ENCODE data around the gene FBN1.

FBN1 gene

DNA sequence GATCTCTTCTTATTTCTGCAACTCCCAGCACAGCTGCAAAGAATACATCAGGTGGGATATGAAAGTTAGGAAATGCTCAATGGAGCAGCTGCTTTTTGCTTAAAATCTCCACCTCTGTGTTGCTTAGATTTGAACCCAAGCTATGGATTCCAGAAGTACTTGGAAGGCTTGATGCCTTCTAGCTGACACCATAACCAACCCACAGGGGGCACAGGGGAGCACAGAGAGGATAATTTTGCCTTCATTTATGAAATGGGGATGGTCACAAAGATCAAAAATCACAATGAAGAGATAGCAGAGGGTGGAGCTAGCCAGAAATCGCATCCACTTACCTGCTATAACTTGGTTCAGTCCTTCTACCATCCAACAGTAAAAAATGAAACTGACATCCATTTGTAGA is 238.6 kb downstream of the FBN1 start:
- DNase-seq (ENCODE audit: low read depth in 2 of 2, low spot score in 1 of 2) = no peak

- no peak for DNase-seq (ENCODE audit: low read depth in 2 of 2, low spot score in 1 of 2)
Measured at GRCh38 chr15:48406266-48406891, 239.1 kb downstream of the FBN1 start.

DNA sequence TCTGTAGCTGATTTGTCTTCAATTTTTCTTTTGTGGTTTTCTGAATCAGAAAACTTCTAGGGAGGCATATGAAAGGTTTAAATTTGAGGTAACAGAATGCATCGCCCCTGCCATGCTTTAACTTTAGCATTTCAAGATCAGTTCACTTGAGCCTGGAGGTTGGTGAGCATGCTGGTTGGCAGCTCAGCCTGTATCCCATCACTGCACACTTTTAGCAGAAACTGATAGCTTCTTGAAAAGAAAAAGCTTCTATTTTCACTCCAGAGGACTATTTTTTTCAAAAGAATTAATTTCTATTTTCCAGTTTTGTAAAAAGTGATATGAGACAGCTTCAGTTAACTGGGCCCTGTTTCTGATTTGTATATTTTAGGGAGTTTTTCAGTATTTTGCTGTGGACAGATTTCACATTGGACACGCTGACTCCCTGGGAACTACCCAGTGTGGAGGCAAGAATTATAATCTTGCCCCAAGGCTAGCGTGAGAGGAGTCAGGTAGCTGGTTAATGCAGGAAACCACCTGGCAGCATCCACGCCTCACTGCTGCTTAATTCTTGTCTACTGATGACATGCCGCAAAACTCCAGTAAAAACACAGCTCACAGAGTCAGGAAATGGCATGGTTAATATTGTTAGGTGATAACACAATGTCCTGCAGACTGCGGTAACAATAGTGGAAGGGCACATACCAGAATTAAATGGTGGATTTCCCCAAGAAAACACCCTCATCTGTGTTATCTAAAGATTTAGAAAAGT is 242.9 kb downstream of the FBN1 start:
- DNase-seq (ENCODE audit: low read depth in 2 of 2, low spot score in 1 of 2) = no peak

DNA sequence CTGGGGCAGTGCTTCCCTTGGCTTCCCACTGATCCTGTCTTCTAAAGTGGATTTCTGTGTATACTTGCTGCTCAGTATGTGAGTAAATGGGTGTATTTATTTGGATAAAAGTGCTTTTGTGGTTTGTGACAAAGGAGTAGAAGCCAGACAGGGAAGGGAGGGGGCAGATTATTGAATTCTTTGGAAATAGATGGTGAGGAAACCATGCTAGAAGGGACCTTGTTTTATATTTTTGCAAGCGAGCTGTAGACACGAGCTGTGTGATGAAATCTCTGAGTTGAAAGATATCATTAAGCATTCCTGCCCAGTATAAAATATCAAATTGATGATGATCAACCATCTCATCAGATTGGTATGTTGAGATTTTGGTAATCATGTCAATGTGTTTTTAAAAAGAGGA is 245.4 kb downstream of the FBN1 start:
- no peak for DNase-seq (ENCODE audit: low read depth in 2 of 2, low spot score in 1 of 2)

- no peak for DNase-seq (ENCODE audit: low read depth in 2 of 2, low spot score in 1 of 2)
Measured at GRCh38 chr15:48397841-48398240, 247.7 kb downstream of the FBN1 start.

DNA sequence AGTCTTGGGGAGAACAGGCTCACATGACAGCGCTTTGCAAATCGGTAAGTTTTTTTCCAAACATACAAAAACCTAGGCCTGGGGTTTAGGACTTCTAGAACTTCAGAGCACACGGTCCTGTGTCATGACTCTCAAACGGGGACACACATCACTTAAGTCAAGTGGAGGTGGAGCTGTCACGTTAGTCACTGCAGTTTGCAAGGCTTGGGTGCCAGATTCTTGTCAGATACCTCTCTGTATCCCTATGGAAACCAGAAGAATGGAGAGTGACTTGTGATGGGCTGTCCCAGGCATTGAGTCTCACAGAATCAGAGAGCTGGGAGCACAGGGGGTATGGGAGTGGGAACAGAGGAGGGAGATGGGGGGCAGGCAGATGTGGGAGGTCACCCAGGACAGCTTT is 249.5 kb downstream of the FBN1 start:
- DNase-seq (ENCODE audit: low read depth in 2 of 2, low spot score in 1 of 2) = no peak

DNA sequence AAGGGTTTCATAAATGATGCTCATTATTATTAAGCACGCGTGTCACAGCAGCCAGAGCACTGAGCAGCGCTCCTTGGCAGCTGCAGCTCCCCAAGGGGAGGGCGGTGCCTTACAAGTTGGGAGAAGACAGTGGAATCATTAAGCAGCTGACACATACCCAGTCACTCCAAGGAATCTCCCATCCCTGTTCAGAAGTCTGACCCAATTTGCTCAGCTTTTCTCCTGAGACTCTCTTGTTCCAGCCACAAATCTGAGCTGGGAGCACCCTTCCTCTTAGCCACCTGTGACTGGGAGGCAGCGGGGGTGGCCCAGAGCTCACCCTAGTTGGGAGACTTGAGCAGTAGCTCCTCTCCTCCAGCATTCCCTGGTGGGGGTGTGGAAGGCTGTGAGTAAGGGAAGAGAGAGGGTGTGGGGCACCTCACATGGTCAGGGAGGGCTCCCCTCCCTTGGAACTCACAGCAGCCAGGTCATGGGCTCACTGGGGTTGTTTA is 249.9 kb downstream of the FBN1 start:
- no peak for DNase-seq (ENCODE audit: low read depth in 2 of 2, low spot score in 1 of 2)

DNA sequence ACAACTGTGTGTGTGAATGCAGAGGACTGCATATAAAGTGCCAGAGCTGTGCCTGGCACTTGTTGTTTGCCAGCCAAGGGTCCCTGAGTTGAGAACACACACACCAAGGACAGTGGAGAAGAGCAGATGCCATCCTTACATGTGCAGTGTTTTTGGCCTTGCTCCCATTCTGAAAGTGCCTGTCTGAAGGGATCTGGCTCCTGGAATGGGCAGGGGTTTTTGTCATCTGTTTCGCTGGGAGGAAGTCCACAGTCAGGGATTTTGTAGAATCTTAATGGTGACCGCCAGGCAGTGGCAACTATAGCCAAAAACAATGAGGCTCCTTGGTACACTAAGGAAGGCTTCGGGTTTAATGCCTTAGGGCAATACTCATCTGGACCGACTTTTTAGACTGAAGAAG is 250.5 kb downstream of the FBN1 start:
- no peak for DNase-seq (ENCODE audit: low read depth in 2 of 2, low spot score in 1 of 2)

DNA sequence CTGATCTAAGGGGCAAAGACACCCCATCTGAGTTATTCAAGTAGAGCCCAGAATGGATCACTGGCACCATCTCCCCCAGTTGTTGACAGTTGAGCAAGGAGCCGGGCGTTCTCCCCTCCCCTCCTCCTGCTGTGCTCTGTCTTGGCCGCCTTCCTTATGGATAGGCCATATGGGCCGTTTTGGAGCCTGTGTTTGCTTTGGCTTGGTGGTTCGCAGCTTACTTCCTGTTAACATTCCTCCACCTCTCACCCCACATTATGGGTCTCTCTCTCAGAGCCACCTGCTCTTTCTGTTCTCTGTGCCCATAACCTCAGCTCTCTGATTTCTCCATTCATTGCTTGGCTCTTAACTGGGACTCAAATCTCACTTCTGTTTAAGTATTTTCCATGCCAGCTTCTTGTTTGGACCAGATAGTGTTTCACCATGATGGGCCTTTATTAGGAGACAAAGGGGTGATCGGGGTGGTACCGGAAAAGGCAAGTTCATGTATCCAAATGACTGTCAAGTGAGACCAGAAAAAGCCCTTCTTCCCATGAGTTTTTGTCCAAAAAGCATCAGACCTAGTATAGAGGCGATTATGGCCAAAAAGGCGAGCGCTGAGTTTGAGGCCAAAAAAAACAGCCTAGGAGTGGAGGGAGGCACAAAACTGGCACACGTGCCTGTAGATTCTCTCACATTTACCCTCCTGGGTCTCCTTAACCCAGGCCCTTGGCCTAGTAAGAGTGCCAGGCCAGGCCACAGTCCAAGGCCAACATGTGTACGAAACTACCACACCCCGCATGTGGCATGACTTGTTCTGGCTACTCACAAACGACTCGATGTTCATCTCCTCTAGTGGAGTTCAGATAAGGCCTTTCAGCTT is 251.6 kb downstream of the FBN1 start:
- DNase-seq (ENCODE audit: low read depth in 2 of 2, low spot score in 1 of 2) = no peak

DNA sequence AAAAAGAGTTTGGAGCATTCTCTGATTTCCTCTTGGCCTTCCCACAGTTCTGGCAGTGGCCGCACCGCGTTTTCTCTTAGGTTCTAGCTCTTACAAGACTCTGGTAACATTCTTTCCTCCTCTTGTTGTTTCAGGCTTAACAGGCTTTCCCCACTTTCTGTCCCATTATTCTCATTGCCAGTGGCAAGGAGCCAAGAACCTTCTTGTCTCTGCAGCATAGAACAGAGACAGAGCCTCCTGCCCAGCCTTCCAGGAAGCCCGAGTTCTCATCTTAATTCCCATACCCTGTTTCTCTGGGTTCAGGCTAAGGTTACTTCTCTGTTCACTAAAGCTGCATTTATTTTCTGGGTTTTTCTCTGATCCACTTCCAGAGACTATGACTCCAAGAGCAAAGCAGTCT is 253.2 kb downstream of the FBN1 start:
- DNase-seq (ENCODE audit: low read depth in 2 of 2, low spot score in 1 of 2) = no peak

- DNase-seq (ENCODE audit: low read depth in 2 of 2, low spot score in 1 of 2) = no peak
Measured at GRCh38 chr15:48391950-48392349, 253.6 kb downstream of the FBN1 start.

GRCh38 chr15:48389691-48390143 is 255.8 kb downstream of the FBN1 start:
- DNase-seq (ENCODE audit: low read depth in 2 of 2, low spot score in 1 of 2) = no peak

DNA sequence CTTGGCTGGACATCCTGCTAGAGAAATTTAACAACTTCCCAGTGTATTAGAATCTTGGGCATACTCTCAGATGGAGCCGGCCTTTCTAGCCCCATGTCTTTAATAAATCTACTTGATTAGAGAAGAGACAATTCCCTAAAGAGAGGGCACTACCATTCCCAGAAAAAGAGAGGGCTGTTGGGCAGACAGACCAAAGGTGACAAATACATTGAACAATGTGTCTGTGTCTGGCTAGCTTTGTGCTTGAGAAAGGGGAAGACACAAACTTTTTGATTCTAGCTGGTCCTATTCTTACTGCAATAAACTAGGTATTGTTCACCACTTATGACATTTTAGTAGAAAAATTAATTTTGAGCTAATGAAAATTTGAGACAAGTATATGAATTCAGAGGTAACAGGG is 256.6 kb downstream of the FBN1 start:
- no peak for DNase-seq (ENCODE audit: low read depth in 2 of 2, low spot score in 1 of 2)

GRCh38 chr15:48388016-48388851 is 257.3 kb downstream of the FBN1 start:
- no peak for DNase-seq (ENCODE audit: low read depth in 2 of 2, low spot score in 1 of 2)

- DNase-seq (ENCODE audit: low read depth in 2 of 2, low spot score in 1 of 2) = no peak
Measured at GRCh38 chr15:48385031-48385830, 260.3 kb downstream of the FBN1 start.

- no peak for DNase-seq (ENCODE audit: low read depth in 2 of 2, low spot score in 1 of 2)
Measured at GRCh38 chr15:48384616-48385015, 260.9 kb downstream of the FBN1 start.

GRCh38 chr15:48383031-48383430 is 262.5 kb downstream of the FBN1 start:
- no peak for DNase-seq (ENCODE audit: low read depth in 2 of 2, low spot score in 1 of 2)

- no peak for DNase-seq (ENCODE audit: low read depth in 2 of 2, low spot score in 1 of 2)
Measured at GRCh38 chr15:48381861-48382260, 263.6 kb downstream of the FBN1 start.

DNA sequence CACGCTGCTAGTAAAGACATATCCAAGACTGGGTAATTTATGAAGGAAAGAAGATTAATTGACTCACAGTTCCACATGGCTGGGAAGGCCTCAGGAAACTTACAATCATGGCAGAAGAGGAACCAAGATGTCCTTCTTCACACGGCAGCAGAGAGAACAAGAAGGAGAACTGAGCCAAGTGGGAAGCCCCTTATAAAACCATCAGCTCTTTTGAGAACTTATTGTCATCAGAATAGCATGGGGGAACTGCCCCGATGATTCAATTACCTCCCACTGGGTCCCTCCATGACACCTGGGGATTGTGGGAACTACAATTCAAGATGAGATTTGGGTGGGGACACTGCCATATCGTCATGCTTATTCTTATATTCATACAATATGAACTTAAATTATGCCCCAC is 265.3 kb downstream of the FBN1 start:
- no peak for DNase-seq (ENCODE audit: low read depth in 2 of 2, low spot score in 1 of 2)

GRCh38 chr15:48375767-48376166 is 269.7 kb downstream of the FBN1 start:
- no peak for DNase-seq (ENCODE audit: low read depth in 2 of 2, low spot score in 1 of 2)

Measured in stimulated activated CD8-positive, alpha-beta memory T cell treated with anti-CD3 and anti-CD28 coated beads, Interleukin-4, amount 100 ng/mL, for 1 hour (primary cell).